Left ventricle myocardium inferior (tissue), 1 donor: ENCODE results near the gene P4HA2. TPM values are rescaled to one million over a fixed set of nuclear protein-coding genes. Genes with fewer than 3 reads are reported as not detected.

Source experiments
- DNase-seq: peaks from one replicate; pipeline ENCODE4 v3.0.0-alpha.2; 2020
- H3K27ac ChIP-seq: fragments of 200-600 bp; replicated peaks from 2 replicates; pipeline ENCODE4 v1.8.0; 2021
- H3K27me3 ChIP-seq: fragments of 200-600 bp; 2 replicates; pipeline ENCODE4 v1.8.0; 2021; ENCODE audit warnings: low read depth
- H3K36me3 ChIP-seq: fragments of 200-600 bp; 2 replicates; pipeline ENCODE4 v1.8.0; 2021
- H3K4me1 ChIP-seq: fragments of 200-600 bp; 2 replicates; pipeline ENCODE4 v1.8.0; 2021
- H3K4me3 ChIP-seq: fragments of 200-600 bp; 2 replicates; pipeline ENCODE4 v1.8.0; 2021; ENCODE audit warnings: mild to moderate bottlenecking, moderate library complexity
- H3K9me3 ChIP-seq: fragments of 200-600 bp; replicated peaks from 2 replicates; pipeline ENCODE4 v1.8.0; 2021
- intact Hi-C: fragments of 100-400 bp; cut with micrococcal nuclease; formaldehyde crosslinking; loops from one replicate; pipeline ENCODE4 v1.11.0; 2022
- total RNA-seq: library from RNA; stranded (reverse); fragmentation: NEBNext Ultra II Directional; extraction: Animal tissue kit (Norgen Biotek cat#: 25700); gene quantifications from one replicate; pipeline ENCODE4 v1.2.1, GENCODE V29; 2021
- TF ChIP-seq, protein P1 (sequence below): fragments of 200-600 bp; IDR thresholded peaks from 2 replicates; pipeline ENCODE4 v1.8.0; 2021; ENCODE audit warnings: antibody characterized with exemption, mild to moderate bottlenecking, borderline replicate concordance
- donor health status: DM: no; HTN: yes; CAD: no; lungs with severe emphysema.

P4HA2 gene
- total RNA-seq, 1 donor from 2014 or later, result 80.5 TPM

GRCh38 chr5:132207778-132208177 lies 19.9 kb downstream of the P4HA2 start:
- H3K36me3 ChIP-seq, result peaks cover 77% of the 10 kb centered on the region
- H3K9me3 ChIP-seq, result no peaks in the 10 kb centered on the region
- intact Hi-C loops, result no loop called here
- TF ChIP-seq, protein P1, sequence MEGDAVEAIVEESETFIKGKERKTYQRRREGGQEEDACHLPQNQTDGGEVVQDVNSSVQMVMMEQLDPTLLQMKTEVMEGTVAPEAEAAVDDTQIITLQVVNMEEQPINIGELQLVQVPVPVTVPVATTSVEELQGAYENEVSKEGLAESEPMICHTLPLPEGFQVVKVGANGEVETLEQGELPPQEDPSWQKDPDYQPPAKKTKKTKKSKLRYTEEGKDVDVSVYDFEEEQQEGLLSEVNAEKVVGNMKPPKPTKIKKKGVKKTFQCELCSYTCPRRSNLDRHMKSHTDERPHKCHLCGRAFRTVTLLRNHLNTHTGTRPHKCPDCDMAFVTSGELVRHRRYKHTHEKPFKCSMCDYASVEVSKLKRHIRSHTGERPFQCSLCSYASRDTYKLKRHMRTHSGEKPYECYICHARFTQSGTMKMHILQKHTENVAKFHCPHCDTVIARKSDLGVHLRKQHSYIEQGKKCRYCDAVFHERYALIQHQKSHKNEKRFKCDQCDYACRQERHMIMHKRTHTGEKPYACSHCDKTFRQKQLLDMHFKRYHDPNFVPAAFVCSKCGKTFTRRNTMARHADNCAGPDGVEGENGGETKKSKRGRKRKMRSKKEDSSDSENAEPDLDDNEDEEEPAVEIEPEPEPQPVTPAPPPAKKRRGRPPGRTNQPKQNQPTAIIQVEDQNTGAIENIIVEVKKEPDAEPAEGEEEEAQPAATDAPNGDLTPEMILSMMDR, result no peak
- no peaks in the 10 kb centered on the region for H3K27me3 ChIP-seq
- no peak overlapping the region for H3K27ac ChIP-seq
- peaks cover 87% of the 10 kb centered on the region for H3K4me1 ChIP-seq
- no peak for DNase-seq
- H3K4me3 ChIP-seq, result no peak overlapping the region

- Histone ChIP-seq H3K36me3 (peaks cover 76% of the 10 kb centered on the region), H3K9me3 (no peaks in the 10 kb centered on the region), H3K4me1 (peaks cover 83% of the 10 kb centered on the region), H3K4me3 (no peak overlapping the region), H3K27me3 (no peaks in the 10 kb centered on the region), H3K27ac (no peak overlapping the region)
- DNase-seq, result no peak
- TF ChIP-seq, protein P1, result no peak
- intact Hi-C loops, result no loop called here
Measured at GRCh38 chr5:132206782-132207181, 20.9 kb downstream of the P4HA2 start.

GRCh38 chr5:132205385-132206125 lies 22.1 kb downstream of the P4HA2 start:
- TF ChIP-seq, protein P1, result no peak
- DNase-seq, result peak; percentile 41
- intact Hi-C loops, result no loop called here
- peaks cover 72% of the 10 kb centered on the region for H3K4me1 ChIP-seq
- H3K9me3 ChIP-seq, result no peaks in the 10 kb centered on the region
- no peaks in the 10 kb centered on the region for H3K27me3 ChIP-seq
- no peak overlapping the region for H3K4me3 ChIP-seq
- peak overlapping the region; percentile 78 for H3K27ac ChIP-seq
- H3K36me3 ChIP-seq, result peaks cover 78% of the 10 kb centered on the region

- TF ChIP-seq, protein P1, result no peak
- H3K27me3 ChIP-seq, result no peaks in the 10 kb centered on the region
- H3K4me3 ChIP-seq, result no peak overlapping the region
- peaks cover 78% of the 10 kb centered on the region for H3K36me3 ChIP-seq
- DNase-seq, result no peak
- H3K4me1 ChIP-seq, result peaks cover 62% of the 10 kb centered on the region
- H3K27ac ChIP-seq, result peak overlapping the region; percentile 78
- H3K9me3 ChIP-seq, result no peaks in the 10 kb centered on the region
- intact Hi-C loops, result no loop called here
Measured at GRCh38 chr5:132204371-132205135, 23.1 kb downstream of the P4HA2 start.

- intact Hi-C loops, result no loop called here
- H3K4me3 ChIP-seq, result no peak overlapping the region
- TF ChIP-seq, protein P1, result no peak
- H3K27me3 ChIP-seq, result no peaks in the 10 kb centered on the region
- H3K4me1 ChIP-seq, result peaks cover 59% of the 10 kb centered on the region
- DNase-seq, result no peak
- H3K9me3 ChIP-seq, result no peaks in the 10 kb centered on the region
- H3K36me3 ChIP-seq, result peaks cover 78% of the 10 kb centered on the region
- peak overlapping the region; percentile 78 for H3K27ac ChIP-seq
Measured at GRCh38 chr5:132203916-132204315, 23.7 kb downstream of the P4HA2 start.
